ENCODE data around the gene SAMD1. TPM values are rescaled to one million over a fixed set of nuclear protein-coding genes. Genes with fewer than 3 reads are reported as not detected.

The SAMD1 gene
- total RNA-seq, 1 experiment from 2014 or later = 108 TPM

DNA sequence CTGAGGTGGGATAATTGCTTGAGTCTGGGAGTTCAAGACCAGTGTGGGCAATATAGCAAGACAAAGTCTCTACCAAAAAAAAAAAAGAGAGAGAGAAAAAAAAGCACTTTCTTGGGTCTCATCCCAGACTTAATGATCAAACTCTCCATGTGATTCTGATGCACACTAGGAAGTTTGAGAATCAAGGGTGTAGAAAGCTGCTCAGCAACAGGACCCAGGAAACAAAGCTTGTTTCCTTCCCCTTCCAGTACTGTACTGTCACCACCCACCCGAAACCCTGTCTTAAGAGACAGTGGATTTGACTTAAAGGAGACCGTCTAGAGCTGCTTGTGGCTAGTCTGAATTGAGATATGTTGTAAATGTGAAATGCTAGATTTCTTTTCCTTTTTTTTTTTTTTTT lies 12.1 kb downstream of the SAMD1 start:
- Histone ChIP-seq H3K79me1 (ENCODE audit: insufficient read depth, low read depth, low read length, poor library complexity, severe bottlenecking) (no peaks in the 10 kb centered on the region), H4K8ac (replicated peaks; ENCODE audit: insufficient read length, low read depth, low read length) (no peak overlapping the region), H3K79me2 (ENCODE audit: insufficient read depth, low read length) (no peaks in the 10 kb centered on the region), H3K4ac (ENCODE audit: low read depth, low read length) (no peak overlapping the region), H3K4me1 (ENCODE audit: insufficient read depth, low read length) (no peaks in the 10 kb centered on the region; the same call in 1 of the 2 replicates), H3K9ac (ENCODE audit: extremely low read depth, insufficient read length, low read length) (no peak overlapping the region), H2BK120ac (ENCODE audit: low read depth, low read length, poor library complexity, severe bottlenecking) (no peak overlapping the region), H4K91ac (ENCODE audit: insufficient read length, low read depth, low read length) (no peak overlapping the region), H2BK12ac (ENCODE audit: insufficient read length, low read depth, low read length) (no peak overlapping the region), H3K27me3 (ENCODE audit: insufficient read depth, low read length) (peaks cover 7% of the 10 kb centered on the region; the same call in 1 of the 2 replicates), H3K9me3 (ENCODE audit: control insufficient read depth, low read depth, low read length) (no peaks in the 10 kb centered on the region), H2BK5ac (ENCODE audit: insufficient read length, low read length) (no peak overlapping the region), H3K14ac (ENCODE audit: insufficient read depth, low read length) (no peak overlapping the region), H2AK5ac (ENCODE audit: insufficient read length, low read length) (no peak overlapping the region), H3K23ac (ENCODE audit: insufficient read length, low read depth, low read length) (no peak overlapping the region), H2AFZ (ENCODE audit: low read length) (no peak overlapping the region), H3K27ac (ENCODE audit: insufficient read length, low read depth, low read length) (no peak overlapping the region), H3K4me2 (ENCODE audit: insufficient read depth, insufficient read length, low read length) (no peak overlapping the region), H2BK15ac (ENCODE audit: low read depth, low read length) (no peak overlapping the region), H3K18ac (ENCODE audit: insufficient read length, low read depth, low read length) (no peak overlapping the region), H3T11ph (ENCODE audit: low read length) (no peak overlapping the region), H3K56ac (ENCODE audit: insufficient read length, low read depth, low read length) (no peak overlapping the region), H4K20me1 (ENCODE audit: control insufficient read depth, insufficient read depth, insufficient read length) (no peaks in the 10 kb centered on the region), H2BK20ac (ENCODE audit: low read depth, low read length, poor library complexity, severe bottlenecking) (no peak overlapping the region), H4K5ac (ENCODE audit: insufficient read length, low read depth, low read length) (no peak overlapping the region), H3K23me2 (ENCODE audit: insufficient read length, low read depth, low read length, poor library complexity, severe bottlenecking) (peaks cover 23% of the 10 kb centered on the region)
- Mint-ChIP-seq H3K27me3 (ENCODE audit: low read depth) (peaks cover 46% of the 10 kb centered on the region), H3K36me3 (ENCODE audit: insufficient read depth in 1 of 3, low read depth in 3 of 3) (no peaks in the 10 kb centered on the region), H3K9me3 (no peaks in the 10 kb centered on the region), H3K4me1 (peaks cover 13 to 19% of the 10 kb centered on the region in 2 experiments), H3K4me3 (no peak overlapping the region), H3K27ac (no peak overlapping the region)
- no CpG with 5 or more reads among the region's 2 CpGs for WGBS (ENCODE audit: extremely low coverage, insufficient read length, low lambda C conversion rate)
- DNase-seq = no peak
- TF ChIP-seq, protein P1, sequence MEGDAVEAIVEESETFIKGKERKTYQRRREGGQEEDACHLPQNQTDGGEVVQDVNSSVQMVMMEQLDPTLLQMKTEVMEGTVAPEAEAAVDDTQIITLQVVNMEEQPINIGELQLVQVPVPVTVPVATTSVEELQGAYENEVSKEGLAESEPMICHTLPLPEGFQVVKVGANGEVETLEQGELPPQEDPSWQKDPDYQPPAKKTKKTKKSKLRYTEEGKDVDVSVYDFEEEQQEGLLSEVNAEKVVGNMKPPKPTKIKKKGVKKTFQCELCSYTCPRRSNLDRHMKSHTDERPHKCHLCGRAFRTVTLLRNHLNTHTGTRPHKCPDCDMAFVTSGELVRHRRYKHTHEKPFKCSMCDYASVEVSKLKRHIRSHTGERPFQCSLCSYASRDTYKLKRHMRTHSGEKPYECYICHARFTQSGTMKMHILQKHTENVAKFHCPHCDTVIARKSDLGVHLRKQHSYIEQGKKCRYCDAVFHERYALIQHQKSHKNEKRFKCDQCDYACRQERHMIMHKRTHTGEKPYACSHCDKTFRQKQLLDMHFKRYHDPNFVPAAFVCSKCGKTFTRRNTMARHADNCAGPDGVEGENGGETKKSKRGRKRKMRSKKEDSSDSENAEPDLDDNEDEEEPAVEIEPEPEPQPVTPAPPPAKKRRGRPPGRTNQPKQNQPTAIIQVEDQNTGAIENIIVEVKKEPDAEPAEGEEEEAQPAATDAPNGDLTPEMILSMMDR (conservative IDR thresholded peaks at IDR 0.05) = no peak
